Measurements from ENCODE around the gene SEC14L3. TPM values are rescaled to one million over a fixed set of nuclear protein-coding genes. Genes with fewer than 3 reads are reported as not detected.

Gene SEC14L3
- total RNA-seq, 1 experiment from 2014 or later, result not detected

DNA sequence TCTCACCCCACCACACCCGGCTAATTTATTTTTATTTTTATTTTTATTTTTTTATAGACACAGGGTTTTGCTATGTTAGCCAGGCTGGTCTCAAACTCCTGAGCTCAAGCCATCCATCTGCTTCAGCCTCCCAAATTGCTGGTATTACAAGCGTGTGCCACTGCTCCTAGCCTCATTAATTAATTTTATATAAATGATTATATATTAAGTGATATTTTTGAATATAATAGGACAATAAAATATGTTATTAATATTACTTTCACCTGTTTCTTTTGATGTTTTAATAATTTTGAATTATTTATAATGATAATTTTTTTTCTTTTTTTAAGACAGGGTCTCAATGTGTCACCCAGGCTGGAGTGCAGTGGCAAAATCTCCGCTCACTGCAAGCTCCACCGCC lies 35.9 kb upstream of the SEC14L3 start:
- CTCF ChIA-PET, result no interaction called here
- Histone ChIP-seq H3K4me3 (ENCODE audit: low read depth, low read length) (no peak overlapping the region), H3K27me3 (replicated peaks; ENCODE audit: control insufficient read depth, insufficient read depth, low read length) (no peaks in the 10 kb centered on the region), H3K4me1 (no peaks in the 10 kb centered on the region), H3K9me3 (no peaks in the 10 kb centered on the region), H3K36me3 (ENCODE audit: control insufficient read depth, insufficient read depth, low read length) (no peaks in the 10 kb centered on the region)
- Mint-ChIP-seq H3K27me3 (ENCODE audit: insufficient read depth, unreplicated experiment) (peaks cover 3% of the 10 kb centered on the region), H3K4me3 (ENCODE audit: unreplicated experiment) (no peak overlapping the region), H3K4me1 (ENCODE audit: low read depth, unreplicated experiment) (no peaks in the 10 kb centered on the region), H3K27ac (ENCODE audit: unreplicated experiment) (no peak overlapping the region), H3K9me3 (ENCODE audit: unreplicated experiment) (no peaks in the 10 kb centered on the region), H3K36me3 (ENCODE audit: insufficient read depth, unreplicated experiment) (no peaks in the 10 kb centered on the region)
- intact Hi-C loops (cut with micrococcal nuclease; ENCODE audit: unreplicated experiment), result no loop called here
- BruUV-seq (replicated peaks), result no TSS peak
- POLR2A ChIA-PET, result no interaction called here
- TF ChIP-seq, protein P1, sequence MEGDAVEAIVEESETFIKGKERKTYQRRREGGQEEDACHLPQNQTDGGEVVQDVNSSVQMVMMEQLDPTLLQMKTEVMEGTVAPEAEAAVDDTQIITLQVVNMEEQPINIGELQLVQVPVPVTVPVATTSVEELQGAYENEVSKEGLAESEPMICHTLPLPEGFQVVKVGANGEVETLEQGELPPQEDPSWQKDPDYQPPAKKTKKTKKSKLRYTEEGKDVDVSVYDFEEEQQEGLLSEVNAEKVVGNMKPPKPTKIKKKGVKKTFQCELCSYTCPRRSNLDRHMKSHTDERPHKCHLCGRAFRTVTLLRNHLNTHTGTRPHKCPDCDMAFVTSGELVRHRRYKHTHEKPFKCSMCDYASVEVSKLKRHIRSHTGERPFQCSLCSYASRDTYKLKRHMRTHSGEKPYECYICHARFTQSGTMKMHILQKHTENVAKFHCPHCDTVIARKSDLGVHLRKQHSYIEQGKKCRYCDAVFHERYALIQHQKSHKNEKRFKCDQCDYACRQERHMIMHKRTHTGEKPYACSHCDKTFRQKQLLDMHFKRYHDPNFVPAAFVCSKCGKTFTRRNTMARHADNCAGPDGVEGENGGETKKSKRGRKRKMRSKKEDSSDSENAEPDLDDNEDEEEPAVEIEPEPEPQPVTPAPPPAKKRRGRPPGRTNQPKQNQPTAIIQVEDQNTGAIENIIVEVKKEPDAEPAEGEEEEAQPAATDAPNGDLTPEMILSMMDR (IDR thresholded peaks at IDR 0.05; ENCODE audit: insufficient read depth in 1 of 2, low read depth in 1 of 2, low read length in 1 of 2, severe bottlenecking in 1 of 2, unreplicated experiment in 1 of 2), result no peak
- no peak for DNase-seq

DNA sequence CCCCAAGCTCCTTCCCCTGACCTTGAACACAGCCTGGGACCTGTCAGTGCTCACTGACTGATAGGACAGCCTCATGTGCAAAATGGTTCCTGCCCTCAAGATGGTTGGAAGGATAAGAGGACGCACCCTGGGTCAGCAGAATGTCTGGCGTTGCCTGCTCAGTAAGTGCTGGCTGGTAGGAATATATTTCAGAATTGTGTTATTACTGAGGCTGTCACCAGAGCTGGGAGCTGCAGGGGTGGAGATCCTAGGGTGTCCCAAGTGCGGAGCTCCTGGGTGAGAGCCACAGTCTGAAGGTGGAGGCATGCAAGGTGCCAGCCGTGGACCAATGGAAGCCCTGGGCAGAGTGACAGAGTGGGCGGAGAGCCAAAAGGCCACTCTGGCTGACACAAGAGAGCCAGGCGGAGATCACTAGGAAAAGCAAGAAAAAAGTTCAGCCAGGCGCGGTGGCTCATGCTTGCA lies 34.7 kb upstream of the SEC14L3 start:
- Histone ChIP-seq H3K36me3 (ENCODE audit: control insufficient read depth, insufficient read depth, low read length) (no peaks in the 10 kb centered on the region), H3K9me3 (no peaks in the 10 kb centered on the region), H3K4me1 (no peaks in the 10 kb centered on the region), H3K27me3 (replicated peaks; ENCODE audit: control insufficient read depth, insufficient read depth, low read length) (no peaks in the 10 kb centered on the region), H3K4me3 (ENCODE audit: low read depth, low read length) (no peak overlapping the region)
- Mint-ChIP-seq H3K9me3 (ENCODE audit: unreplicated experiment) (no peaks in the 10 kb centered on the region), H3K4me3 (ENCODE audit: unreplicated experiment) (no peak overlapping the region), H3K4me1 (ENCODE audit: low read depth, unreplicated experiment) (no peaks in the 10 kb centered on the region), H3K36me3 (ENCODE audit: insufficient read depth, unreplicated experiment) (no peaks in the 10 kb centered on the region), H3K27ac (ENCODE audit: unreplicated experiment) (no peak overlapping the region), H3K27me3 (ENCODE audit: insufficient read depth, unreplicated experiment) (peaks cover 3% of the 10 kb centered on the region)
- DNase-seq, result no peak
- intact Hi-C loops (cut with micrococcal nuclease; ENCODE audit: unreplicated experiment), result no loop called here
- BruUV-seq (replicated peaks), result no TSS peak
- TF ChIP-seq, protein P1 (IDR thresholded peaks at IDR 0.05; ENCODE audit: insufficient read depth in 1 of 2, low read depth in 1 of 2, low read length in 1 of 2, severe bottlenecking in 1 of 2, unreplicated experiment in 1 of 2), result no peak
- ChIA-PET CTCF (no interaction called here), POLR2A (no interaction called here)

DNA sequence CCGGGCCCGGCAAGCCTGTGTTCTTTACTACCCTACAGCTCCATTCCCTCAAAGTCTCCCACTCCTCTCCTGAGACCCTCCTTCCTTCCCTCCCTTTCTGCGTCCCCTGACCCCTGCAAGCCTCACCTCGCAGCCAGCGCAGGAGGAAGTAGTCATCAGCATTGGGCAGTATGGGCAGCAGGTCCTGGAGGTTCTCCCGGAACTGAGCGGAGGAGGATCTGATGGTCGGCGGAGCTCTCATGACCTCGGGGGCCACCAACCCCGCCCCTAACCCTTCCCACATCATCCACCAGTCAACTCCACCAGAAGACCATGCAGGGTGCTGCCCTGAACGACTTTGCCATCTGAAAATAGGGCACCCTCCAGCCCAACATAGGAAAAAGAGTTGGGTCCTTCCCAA lies 31.7 kb upstream of the SEC14L3 start:
- no peak overlapping the region for H3K4me3 Mint-ChIP-seq (ENCODE audit: unreplicated experiment)
- H3K4me1 ChIP-seq, result no peaks in the 10 kb centered on the region
- DNase-seq, result no peak
- peaks cover 5% of the 10 kb centered on the region for H3K27me3 Mint-ChIP-seq (ENCODE audit: insufficient read depth, unreplicated experiment)
- H3K4me1 Mint-ChIP-seq (ENCODE audit: low read depth, unreplicated experiment), result no peaks in the 10 kb centered on the region
- H3K4me3 ChIP-seq (ENCODE audit: low read depth, low read length), result no peak overlapping the region
- H3K36me3 ChIP-seq (ENCODE audit: control insufficient read depth, insufficient read depth, low read length), result no peaks in the 10 kb centered on the region
- POLR2A ChIA-PET, result no interaction called here
- BruUV-seq (replicated peaks), result no TSS peak
- H3K9me3 Mint-ChIP-seq (ENCODE audit: unreplicated experiment), result no peaks in the 10 kb centered on the region
- H3K9me3 ChIP-seq, result no peaks in the 10 kb centered on the region
- H3K27ac Mint-ChIP-seq (ENCODE audit: unreplicated experiment), result no peak overlapping the region
- no peaks in the 10 kb centered on the region for H3K27me3 ChIP-seq (replicated peaks; ENCODE audit: control insufficient read depth, insufficient read depth, low read length)
- TF ChIP-seq, protein P1 (IDR thresholded peaks at IDR 0.05; ENCODE audit: insufficient read depth in 1 of 2, low read depth in 1 of 2, low read length in 1 of 2, severe bottlenecking in 1 of 2, unreplicated experiment in 1 of 2), result no peak
- intact Hi-C loops (cut with micrococcal nuclease; ENCODE audit: unreplicated experiment), result no loop called here
- CTCF ChIA-PET, result no interaction called here
- no peaks in the 10 kb centered on the region for H3K36me3 Mint-ChIP-seq (ENCODE audit: insufficient read depth, unreplicated experiment)
